NCI-H82 (cell line): Measurements from ENCODE around the gene CNOT11.

Experiments used
- DNase-seq: peaks from one replicate; lab custom pipeline; 2025; lab: John Stamatoyannopoulos, UW

Gene CNOT11

DNA sequence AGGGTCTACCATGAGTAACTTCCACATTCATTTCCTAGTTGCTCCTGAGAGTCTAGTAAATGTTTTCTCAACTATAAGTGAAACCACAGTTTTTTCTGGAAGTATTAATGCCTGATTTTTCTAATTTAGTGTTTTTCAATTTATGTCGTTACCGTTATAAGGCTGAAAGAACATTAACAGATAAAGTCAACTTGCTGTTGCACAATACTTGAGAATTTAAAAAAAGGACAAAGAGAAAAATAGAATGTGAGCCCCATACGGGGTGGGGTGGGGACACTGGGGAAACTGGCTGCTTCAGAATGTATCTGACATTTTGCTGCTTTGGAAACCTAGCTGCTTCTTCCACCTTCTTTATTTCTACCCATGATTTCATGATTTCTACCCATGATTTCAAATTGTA, 26.2 kb downstream of the CNOT11 start:
- DNase-seq: no peak

DNA sequence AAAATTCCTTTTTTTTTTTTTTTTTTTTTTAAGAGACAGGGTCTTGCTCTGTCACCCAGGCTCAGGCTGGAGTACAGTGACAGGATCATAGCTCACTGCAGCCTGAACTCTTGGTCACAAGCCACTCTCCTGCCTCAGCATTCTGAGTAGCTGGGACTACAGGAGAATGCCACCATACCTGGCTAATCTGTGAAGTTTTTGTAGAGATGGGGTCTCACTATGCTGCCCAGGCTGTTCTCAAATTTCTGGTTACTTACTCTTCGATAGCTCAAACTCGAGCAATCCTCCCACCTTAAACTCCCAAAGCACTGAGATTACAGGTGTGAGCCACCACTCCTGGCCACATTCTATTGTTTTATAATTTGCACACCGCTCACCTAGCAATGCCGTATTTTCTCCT, 28.8 kb downstream of the CNOT11 start:
- no peak for DNase-seq

DNA sequence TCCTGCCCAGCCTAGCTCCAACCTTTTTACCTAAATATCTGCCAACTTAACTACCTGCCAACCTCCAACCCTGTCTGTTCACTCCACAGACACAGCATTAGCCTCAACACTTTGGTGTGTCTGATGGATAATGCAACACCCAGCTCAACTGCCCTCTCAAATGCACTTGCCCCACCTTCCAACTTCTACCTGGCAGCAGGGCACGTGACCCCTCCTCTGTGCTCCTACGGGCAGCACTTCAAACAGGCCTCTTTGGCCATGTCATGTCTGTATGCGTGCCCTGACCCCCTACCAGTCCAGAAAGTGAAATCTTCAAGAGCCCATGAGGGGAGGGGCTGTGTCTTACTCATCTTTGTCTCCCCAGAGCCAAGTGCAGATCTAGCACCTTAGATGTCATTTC, 30.3 kb downstream of the CNOT11 start:
- no peak for DNase-seq

DNA sequence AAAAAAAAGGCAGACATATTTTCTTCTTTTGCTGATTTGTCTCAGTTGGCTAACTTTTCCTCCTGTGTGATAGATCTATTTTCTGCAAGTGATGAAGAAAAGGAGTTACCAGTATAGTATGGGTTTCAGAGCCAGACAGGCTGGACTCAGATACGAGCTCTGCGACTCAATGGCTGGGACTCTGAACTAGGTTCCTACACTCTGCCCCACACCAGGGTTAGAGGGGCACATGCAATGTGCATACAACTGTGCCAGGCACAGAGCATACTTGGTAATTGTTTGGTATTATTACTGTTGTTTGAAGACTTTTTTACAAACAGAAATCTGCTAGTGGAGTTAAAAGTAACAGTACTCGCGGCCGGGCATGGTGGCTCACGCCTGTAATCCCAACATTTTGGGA, 34.0 kb downstream of the CNOT11 start:
- no peak for DNase-seq

DNA sequence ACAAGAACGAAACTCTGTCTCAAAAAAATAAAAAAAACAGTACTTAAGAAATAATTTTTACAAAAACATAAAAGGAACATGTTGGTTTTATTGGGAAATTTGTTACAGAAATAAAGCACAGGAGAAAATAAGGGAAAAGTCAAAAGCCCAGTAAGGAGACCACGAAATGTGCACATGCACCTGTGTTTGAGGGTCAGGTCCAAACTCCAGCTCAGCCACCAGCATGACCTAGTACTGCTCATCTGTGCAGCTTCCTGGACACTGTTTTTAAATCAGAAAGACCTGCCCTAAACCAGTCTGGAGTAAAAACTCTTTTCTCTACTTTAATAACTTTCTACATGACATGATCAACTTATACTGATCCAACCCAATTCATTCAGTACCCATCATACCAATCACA, 34.6 kb downstream of the CNOT11 start:
- DNase-seq: no peak

DNA sequence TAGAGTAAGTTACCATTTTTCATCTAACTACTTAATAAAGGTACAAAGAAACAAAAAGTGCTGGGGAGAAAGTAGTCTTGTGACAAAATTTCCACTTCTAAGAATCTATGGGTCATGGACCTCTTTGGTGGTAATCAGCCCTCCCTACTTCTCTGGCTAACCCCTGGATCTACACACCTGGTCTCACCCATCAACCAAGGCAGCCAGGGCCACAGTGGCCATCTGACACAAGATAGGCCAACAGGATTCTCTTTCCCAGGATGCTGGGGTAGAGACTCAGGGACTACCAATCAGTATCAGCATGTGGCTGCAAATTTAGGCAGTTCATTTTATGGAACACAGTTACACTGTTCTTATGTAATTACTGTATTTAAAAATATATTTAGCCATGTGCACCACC, 38.0 kb downstream of the CNOT11 start:
- DNase-seq: no peak

DNA sequence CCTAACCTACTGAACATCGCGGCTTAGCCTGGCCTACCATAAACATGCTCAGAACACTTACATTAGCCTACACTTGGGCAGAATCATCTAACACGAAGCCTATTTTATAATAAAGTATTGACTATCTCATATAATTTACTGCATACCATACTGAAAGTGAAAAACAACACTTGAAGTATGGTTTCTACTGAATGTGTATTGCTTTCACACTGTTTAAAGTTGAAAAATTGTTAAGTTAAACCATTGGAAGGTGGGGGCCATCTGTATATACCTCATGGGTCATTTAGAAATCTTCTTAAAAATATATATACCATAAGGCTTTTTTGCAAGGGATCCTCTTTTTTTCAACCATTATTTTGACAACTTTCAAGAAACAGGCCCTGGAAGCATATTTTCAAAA, 39.3 kb downstream of the CNOT11 start:
- DNase-seq: no peak

DNA sequence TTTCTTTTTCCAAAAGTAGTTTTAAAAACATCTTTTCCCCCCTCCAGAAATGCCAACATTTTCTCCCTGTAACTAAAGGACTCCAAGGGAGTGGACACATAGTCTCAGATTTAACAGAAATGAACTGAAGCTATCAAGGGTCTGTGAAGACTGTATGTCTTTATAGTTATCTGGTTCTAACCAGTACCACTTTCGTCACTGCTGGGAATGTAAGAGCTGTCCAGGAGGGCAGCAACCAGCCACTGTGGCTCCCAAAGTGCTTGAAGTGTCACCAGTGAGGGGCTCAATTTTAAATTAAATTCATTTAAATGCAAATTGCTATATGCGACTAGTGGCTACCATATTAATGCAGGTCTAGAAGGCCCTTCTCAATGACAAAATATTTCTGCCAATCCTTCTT, 40.9 kb downstream of the CNOT11 start:
- DNase-seq: no peak

DNA sequence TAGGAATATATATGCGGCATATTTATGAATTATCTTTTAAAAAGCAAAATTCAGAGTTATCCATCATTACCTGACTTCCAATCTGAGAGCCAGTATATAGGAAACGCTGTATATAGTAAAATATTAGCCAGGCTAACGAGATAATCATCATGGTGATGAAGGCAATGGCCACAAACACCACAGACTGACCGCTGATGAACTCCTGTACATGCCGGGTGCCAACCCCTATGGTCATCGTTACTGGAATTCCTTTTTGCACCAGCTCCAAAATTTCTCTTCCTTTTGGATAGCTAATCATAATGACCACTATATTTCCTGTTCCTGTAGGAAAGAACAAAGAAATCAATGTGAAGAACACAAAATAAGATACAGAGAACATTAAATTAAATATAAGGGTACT, 42.2 kb downstream of the CNOT11 start:
- DNase-seq: no peak

DNA sequence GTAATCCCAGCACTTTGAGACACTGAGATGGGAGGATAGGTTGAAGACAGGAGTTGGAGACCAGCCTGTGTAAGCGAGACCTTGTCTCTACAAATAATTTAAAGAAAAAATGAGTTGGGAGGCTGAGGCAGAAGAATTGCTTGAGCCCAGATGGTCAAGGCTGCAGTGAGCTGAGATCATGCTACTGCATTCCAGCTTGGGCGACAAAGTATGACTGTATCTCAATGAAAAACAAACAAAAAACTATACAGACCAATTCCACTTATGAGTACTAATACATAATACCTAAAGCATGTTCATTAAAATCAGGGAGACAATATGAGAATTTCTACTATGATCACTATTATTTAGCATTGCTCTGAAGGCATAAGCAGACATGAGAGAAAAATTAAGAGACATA, 43.2 kb downstream of the CNOT11 start:
- no peak for DNase-seq

DNA sequence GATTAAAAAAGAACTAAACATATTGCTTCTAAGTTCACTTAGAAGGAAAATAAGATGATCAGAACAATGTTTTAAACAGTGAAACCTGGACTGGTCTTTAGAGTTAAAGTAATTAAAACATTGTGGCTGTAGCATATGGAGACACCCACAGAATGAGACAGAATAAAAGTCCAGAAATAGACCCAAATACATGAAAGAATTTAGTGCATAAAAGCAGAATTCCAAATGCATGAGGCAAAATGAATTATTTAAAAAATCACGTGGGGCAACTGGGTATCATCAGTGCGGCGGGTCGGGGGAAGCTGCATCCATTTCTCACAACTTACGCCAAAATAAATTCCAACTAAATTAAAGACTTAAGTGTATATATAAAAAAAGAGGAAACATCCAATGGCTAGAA, 43.7 kb downstream of the CNOT11 start:
- no peak for DNase-seq

DNA sequence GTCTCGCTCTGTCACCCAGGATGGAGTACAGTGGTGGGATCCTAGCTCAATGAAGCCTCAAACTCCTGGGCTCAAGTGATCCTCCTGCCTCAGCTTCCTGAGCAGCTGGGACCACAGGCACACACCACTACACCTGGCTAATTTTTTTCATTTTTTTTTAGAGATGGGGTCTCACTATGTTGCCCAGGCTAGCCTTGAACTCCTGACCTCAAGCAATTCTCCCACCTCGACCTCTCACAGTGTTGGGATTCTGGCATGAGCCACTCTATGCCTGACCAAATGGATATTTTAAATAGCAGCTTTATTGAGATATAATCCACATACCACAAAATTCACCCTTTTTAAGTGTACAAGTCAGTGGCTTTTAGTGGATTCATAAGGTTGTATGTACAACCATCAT, 44.7 kb downstream of the CNOT11 start:
- no peak for DNase-seq

DNA sequence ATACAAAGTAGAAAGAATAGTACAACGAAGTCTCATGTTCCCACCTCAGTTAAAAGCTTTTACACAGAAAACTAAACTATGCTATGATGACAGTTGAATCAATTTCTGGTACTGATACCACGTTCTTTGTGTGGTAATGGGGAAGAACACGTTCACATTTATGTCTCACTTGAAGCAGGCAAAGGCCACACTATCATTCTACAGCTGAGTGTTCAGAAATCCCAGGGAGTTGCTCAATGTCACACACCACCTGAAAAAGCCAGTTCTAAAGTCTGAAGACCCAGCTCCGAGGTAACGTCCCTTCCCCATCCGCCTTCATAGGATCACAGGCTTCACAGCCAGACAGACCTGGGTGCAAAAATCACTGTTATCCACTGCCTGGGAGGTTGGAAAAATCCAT, 46.9 kb downstream of the CNOT11 start:
- DNase-seq: no peak

DNA sequence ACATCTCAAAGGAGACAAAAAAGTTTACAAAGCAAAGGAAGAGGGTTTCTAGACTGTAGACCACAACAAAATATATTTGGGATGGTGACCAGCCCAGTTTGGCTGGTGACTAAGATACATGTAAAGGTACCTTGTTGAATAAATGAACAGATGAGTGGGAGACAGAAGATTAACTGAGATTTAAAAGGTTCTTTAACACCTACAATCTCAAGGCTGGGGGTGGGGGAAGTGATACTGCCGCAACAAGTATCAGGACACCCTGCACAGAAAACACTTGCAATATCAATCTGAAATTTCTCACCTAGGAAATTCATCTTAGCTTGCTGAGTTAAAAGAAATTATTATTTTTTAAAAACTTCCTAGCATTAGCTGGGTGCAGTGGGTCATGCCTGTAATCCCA, 47.5 kb downstream of the CNOT11 start:
- DNase-seq: no peak

DNA sequence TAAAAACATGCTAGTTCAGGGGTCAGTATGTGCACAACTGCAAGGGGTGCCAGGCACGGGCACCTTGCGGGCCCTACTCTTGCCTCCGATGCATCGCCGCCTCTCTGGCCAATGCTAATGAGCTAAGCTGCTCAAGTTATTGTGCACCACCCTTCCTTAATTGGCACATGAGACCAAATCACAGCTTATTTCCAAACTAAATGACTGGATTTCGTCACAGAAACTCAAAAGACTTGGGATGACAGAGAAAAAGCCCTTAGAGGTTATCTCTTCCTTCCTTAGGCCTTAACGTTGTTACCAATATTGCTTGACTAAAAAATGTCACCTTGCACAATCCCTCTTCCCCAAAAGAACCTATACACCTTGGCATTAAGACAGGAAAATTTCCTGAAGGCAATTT, 48.1 kb downstream of the CNOT11 start:
- DNase-seq: no peak

DNA sequence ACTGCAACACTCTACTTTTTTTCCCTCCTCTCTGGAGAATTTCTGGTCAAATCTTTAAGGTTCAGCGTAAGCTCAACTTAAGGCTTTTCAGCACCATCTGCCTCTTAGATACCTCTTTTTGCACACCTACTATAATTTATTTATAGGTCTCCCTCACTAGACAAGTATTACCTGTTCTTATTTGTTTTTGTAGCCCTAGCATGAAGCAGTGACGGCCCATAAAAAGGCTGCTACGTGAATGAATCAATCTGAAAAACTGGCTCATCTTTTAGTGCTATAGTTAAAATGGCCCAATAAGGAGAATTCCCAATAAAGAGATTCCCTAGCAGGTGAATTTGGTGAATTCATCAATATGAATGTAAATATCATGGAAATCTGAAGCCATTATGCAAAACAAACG, 49.3 kb downstream of the CNOT11 start:
- DNase-seq: no peak

DNA sequence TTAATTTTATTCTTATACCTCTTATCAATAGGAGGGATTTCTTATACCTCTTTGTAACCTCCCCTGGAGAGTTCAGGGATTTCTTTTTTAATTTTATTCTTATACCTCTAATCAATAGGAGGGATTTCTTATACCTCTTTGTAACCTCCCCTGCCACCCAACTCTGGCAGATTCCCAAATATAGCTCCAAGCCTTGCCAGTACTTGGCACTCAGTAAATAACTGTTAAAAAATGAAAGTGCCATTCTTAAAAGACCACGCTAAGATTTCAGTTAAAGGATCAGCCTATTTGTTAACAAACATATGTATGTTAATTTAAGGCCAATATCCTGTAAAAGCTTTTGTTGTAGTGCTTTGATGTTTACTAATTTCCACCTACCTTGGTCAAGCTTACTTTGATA, 51.0 kb downstream of the CNOT11 start:
- DNase-seq: no peak

DNA sequence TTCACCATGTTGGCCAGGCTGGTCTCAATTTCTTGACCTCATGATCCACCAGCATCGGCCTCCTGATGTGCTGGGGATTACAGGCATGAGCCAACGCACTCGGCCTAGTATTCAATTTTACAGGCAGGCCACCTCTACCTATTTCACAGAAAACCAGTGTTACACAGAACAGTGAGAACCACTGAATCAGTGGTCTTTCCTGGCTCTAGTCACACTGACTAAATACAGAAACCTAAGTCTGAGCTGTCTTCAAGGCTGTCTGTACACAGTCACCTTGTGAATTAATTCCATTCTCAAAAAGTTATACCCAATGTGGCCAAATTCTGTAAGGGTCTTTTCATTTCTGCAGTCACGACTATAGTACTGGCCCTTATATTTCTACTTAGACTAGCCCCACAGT, 52.3 kb downstream of the CNOT11 start:
- no peak for DNase-seq

DNA sequence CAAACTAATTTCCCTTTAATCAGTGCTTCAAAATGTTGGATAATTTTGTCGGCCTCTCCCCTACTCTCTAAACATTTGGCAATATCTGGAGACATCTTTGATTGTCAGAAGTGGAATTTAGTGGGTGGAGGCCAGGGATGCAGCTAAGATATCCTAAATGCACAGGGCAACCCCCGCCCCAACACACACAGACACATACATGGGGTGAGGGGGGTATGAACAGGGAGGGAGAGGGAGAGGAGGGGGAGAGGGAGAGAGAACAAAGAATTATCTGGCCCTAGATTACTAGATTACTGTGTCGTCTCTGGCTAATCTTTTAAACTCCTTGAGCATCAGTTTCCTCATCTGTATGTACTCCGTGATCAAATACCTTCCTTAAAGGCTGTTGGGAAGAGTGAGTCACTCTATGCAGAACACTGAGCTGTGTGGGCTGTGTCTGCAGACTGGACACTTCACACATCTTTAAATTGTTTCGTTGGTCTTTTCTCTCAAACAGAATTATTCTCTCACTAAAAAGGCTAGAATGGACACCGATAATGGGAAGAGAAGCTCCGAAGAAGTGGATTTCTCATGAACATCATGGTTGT, 52.9 kb downstream of the CNOT11 start:
- peak; percentile 77 for DNase-seq

DNA sequence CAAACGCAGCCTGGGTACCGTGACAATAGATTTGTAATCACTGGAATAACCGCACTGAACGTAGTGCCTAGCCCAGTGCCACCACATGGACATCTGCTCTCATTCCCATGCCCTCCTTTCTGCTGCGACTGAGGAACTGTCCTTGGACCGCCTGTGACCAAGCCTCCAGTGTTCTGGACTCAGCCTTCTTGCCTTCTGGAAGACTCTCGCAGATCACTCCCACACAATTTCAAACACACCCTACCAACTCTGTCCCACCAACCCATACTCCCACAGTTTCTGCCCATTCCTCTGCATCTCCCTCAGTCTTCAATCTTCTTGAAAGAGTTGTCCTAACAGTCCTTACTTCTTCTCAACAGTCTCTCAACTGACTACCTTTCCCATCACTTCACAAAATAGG, 53.7 kb downstream of the CNOT11 start:
- DNase-seq: no peak

DNA sequence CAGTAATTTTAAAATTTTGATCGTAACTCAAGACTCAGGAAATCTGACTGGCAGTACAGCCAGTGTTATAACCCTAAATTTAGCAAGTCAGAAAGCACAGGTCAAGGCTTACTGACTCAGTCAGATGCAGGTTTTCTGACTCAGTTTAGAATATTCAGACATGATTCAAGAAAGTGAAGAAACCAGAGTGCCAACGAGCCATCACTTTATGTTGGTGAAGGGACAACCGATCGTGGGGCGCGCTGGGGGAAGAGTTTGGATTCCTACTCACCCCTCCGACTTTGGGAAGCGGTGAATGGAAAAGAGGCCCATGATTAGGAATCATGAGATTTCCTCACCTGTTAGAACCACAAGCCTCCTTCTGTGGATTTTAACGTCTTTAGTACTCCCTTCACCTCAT, 54.8 kb downstream of the CNOT11 start:
- DNase-seq: no peak

DNA sequence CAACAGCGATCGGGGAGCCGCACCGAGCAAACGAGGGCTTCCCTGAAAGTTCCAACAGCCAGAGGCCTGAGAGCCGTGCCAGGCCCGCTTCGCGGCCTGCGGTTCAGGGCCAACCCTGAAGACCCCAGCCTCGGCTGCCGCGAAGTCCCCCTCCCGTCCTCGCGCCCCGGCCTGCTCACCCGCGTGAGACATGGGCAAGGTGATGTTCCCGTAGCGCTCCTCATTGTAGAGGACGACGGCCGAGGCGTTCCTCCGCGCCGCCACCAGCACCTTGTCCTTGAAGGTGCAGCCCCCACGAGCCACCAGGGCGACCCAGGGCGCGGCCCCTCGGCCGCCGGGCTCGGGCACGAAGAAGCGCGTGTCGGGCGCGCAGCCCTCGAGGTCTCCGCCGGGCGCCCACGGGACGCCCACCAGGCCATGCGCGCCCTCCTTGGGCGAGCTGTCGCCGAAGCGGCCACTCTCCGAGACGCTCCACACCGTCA, 55.3 kb downstream of the CNOT11 start:
- DNase-seq: peak; percentile 62

DNA sequence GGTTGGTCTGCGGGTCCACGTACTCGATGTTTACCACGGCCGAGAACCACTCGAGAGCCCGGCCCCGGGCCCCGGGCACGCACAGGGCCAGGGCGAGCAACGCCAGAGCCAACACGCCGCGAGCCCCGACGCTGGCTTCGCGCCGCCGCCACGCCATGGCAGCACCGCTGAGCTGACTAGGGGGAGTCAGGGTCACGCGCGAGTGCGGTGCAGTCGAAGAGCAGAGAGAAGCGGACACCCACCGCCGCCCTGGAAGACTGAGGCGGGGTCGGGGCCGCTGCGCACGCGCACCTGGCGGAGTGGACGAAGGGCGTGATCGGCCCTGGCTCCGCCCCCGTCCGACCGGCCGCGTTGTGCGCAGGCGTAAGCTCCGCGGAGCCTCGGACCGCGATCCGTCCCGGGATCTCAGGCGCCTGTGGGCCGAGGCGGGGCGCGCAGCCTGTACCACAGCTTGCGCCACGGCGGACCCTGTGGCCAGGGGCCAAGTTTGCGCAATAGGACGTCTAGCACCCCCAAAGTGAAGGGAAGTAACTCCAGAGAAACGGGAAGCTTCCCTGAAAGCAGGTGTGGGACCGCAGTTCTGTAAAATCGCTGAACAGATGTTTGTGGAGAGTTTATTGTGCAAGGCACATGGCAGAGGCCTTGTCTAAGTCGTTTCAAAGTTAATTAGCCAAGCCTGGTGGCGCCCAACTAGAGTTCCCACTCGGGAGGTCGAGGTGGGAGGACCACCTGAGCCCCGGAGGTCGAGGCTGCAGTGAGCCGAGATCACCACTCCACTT, 55.9 kb downstream of the CNOT11 start, which contains the start of gene RNF149:
TSS of gene RNF149 (minus strand) at position 270 of the 779 bp plus-strand sequence. CDS start at position 157, 113 bp downstream.
- peak; percentile 95 for DNase-seq
